ENCODE results near the gene SPC24. TPM values are rescaled to one million over a fixed set of nuclear protein-coding genes. Genes with fewer than 3 reads are reported as not detected.
A peak's percentile ranks its signal among the peaks of the same experiment; 100 is the strongest.

SPC24 gene
- total and polyA plus RNA-seq, 9 of the 15 experiments (the other 6 are each of a cell fraction or from before 2014, with no cell fraction given) = 18.2 to 154 (median 60.9) TPM

- Histone ChIP-seq H3K9me3 (replicated peaks; ENCODE audit: control insufficient read depth, insufficient read depth, low read depth, low read length) (no peaks in the 10 kb centered on the region), H3K9me1 (ENCODE audit: control insufficient read depth, insufficient read depth, low read length) (no peaks in the 10 kb centered on the region), H3K4me2 (ENCODE audit: insufficient read depth, low read length) (no peak overlapping the region), H3K27me3 (ENCODE audit: control insufficient read depth in 2 of 2, insufficient read depth in 2 of 2, low read length in 2 of 2) (no peaks in the 10 kb centered on the region), H3K4me1 (replicated peaks in 1 of 2; ENCODE audit: control insufficient read depth in 2 of 2, insufficient read depth in 2 of 2, low read length in 2 of 2) (peaks cover 20 to 65% of the 10 kb centered on the region in 2 experiments), H2AFZ (ENCODE audit: low read depth, low read length) (no peak overlapping the region), H3K9ac (ENCODE audit: insufficient read depth in 1 of 2, low read depth in 2 of 2, low read length in 2 of 2) (no peak overlapping the region), H4K20me1 (replicated peaks; ENCODE audit: control insufficient read depth, insufficient read depth, low read length) (0 out of 2 replicates have a peak, but pooled peaks cover 3% of the 10 kb centered on the region), H3K36me3 (ENCODE audit: control insufficient read depth, insufficient read depth, low read length) (peaks cover 8% of the 10 kb centered on the region; the same call in 2 of the 3 replicates), H3K4me3 (no peak overlapping the region), H3K79me2 (ENCODE audit: control insufficient read depth, insufficient read depth, low read length) (peaks cover 15% of the 10 kb centered on the region), H3K27ac (ENCODE audit: extremely low read depth, low read depth, low read length) (no peak overlapping the region)
- intact Hi-C loops (cut with micrococcal nuclease) = loop anchor here (5.0 kb wide), 1 partner anchor 42 kb away; the partner anchor contains the start of gene SPC24
- ChIA-PET POLR2A (interaction anchor here (1.3 to 1.4 kb wide), 2 partner anchors 30 to 56 kb away, joined by 3 to 4 read pairs; no protein-coding TSS in a partner anchor), CTCF (ENCODE audit: low intra/inter-chr PET ratio) (no interaction called here)
- no peak for FAIRE-seq
- DNase-seq (ENCODE audit: extremely low read depth in 1 of 4, low spot score in 3 of 4) = no peak
- no peak for TF ChIP-seq SMARCA4 (IDR thresholded peaks at IDR 0.05)
- no peak for TF ChIP-seq ZNF140 (CRISPR knock-in tag; IDR thresholded peaks at IDR 0.05)
- peak; percentile 71 for TF ChIP-seq HDAC2 (IDR thresholded peaks at IDR 0.05)
- peak; percentile 50 to 78; a peak in 3 of 4 replicates for TF ChIP-seq RCOR1 (IDR thresholded peaks at IDR 0.05; ENCODE audit: borderline replicate concordance in 1 of 2, low read depth in 2 of 2, low read length in 2 of 2)
- no peak for TF ChIP-seq PCBP1 (IDR thresholded peaks at IDR 0.05; ENCODE audit: low read depth, low read length, poor library complexity, severe bottlenecking)
- no peak for TF ChIP-seq PKNOX1 (IDR thresholded peaks at IDR 0.05)
- TF ChIP-seq THRA (IDR thresholded peaks at IDR 0.05) = no peak
- peak; percentile 19 for TF ChIP-seq PHF20 (IDR thresholded peaks at IDR 0.05; ENCODE audit: partially characterized antibody)
- TF ChIP-seq ADNP (tag; IDR thresholded peaks at IDR 0.05) = peak; percentile 83
- TF ChIP-seq BCOR (IDR thresholded peaks at IDR 0.05) = peak; percentile 96
- TF ChIP-seq CBX3 (IDR thresholded peaks at IDR 0.05; ENCODE audit: borderline replicate concordance in 1 of 2, low read length in 2 of 2) = peak in 1 of 2 experiments; percentile 22; a peak in 1 of 3 replicates
- no peak for TF ChIP-seq KAT2B (IDR thresholded peaks at IDR 0.05; ENCODE audit: low read depth, low read length)
- TF ChIP-seq ZNF384 (IDR thresholded peaks at IDR 0.05; ENCODE audit: low read depth, low read length) = no peak
- TF ChIP-seq RBM25 (IDR thresholded peaks at IDR 0.05; ENCODE audit: low read depth, low read length, severe bottlenecking) = peak; percentile 83
- TF ChIP-seq ZNF324 (CRISPR knock-in tag; IDR thresholded peaks at IDR 0.05) = no peak
- TF ChIP-seq SMARCA5 (IDR thresholded peaks at IDR 0.05) = peak; percentile 73; the same call in 1 of the 2 replicates
- TF ChIP-seq KDM1A (IDR thresholded peaks at IDR 0.05) = peak; percentile 77 to 86
- peak; percentile 70 for TF ChIP-seq CBX1 (IDR thresholded peaks at IDR 0.05; ENCODE audit: low read depth)
- no peak for TF ChIP-seq KLF10 (CRISPR knock-in tag; IDR thresholded peaks at IDR 0.05)
- in situ Hi-C loops (cut with MboI) = no loop called here
- ATAC-seq = no peak
- no TSS peak for BruUV-seq (replicated peaks)
- 68% methylated on average over 5 of the region's 5 CpGs for WGBS (ENCODE audit: insufficient coverage, low coverage, missing lambda C conversion rate)
Observed at GRCh38 chr19:11199517-11199916, 43.9 kb upstream of the SPC24 start.
